AG09319 (cell line): ENCODE data around the gene AUTS2.

Experiments
- DNase-seq: peaks from one replicate; pipeline ENCODE4 v3.0.0-alpha.2; 2010; ENCODE audit warnings: low read depth; ENCODE audit errors: extremely low read depth
- TF ChIP-seq, protein P1 (sequence below): IDR thresholded peaks from 2 replicates; pipeline ENCODE4 v1.5.1; 2011; ENCODE audit warnings: low read depth, mild to moderate bottlenecking, inconsistent platforms, low read length, moderate library complexity

Gene AUTS2

GRCh38 chr7:69698109-69698825, 100.0 kb downstream of the AUTS2 start:
- DNase-seq = no peak
- TF ChIP-seq, protein P1, sequence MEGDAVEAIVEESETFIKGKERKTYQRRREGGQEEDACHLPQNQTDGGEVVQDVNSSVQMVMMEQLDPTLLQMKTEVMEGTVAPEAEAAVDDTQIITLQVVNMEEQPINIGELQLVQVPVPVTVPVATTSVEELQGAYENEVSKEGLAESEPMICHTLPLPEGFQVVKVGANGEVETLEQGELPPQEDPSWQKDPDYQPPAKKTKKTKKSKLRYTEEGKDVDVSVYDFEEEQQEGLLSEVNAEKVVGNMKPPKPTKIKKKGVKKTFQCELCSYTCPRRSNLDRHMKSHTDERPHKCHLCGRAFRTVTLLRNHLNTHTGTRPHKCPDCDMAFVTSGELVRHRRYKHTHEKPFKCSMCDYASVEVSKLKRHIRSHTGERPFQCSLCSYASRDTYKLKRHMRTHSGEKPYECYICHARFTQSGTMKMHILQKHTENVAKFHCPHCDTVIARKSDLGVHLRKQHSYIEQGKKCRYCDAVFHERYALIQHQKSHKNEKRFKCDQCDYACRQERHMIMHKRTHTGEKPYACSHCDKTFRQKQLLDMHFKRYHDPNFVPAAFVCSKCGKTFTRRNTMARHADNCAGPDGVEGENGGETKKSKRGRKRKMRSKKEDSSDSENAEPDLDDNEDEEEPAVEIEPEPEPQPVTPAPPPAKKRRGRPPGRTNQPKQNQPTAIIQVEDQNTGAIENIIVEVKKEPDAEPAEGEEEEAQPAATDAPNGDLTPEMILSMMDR = no peak

DNA sequence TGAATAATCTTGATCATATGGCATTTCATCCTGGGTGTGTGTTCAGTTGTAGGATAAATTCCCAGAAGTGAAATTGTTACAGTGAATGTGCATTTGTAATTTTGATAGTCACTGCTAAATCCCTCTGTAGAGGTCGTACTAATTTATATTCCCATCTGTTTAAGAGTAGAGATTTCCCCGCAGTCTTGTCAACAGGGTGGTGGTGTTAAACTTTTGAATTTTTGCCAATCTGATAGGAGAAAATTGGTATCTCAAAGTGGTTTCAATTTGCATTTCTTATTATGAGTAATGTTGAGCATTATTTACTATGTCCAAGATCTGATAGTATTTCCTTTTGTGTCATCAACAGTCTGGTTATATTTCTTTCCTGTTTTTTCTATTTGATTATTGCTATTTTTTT, 101.7 kb downstream of the AUTS2 start:
- TF ChIP-seq, protein P1 = no peak
- DNase-seq = no peak

DNA sequence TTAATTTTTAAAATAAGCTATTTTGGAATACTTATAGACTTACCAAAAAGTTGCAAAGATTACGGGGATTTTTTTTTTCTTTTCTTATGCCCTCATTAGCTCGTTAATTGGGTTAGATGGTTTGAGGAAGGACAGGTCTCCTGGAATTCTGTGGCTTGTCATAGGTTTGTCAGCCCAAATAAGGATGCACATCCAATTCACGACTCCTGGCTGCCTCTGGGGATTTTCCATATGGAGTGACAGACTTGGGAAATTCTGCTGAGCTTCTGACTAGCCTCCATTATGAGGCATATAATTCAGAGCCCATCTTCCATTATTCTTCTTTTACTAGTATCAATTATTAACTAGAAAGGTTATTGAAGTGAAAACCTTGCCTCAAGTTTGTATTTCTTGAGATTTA, 102.1 kb downstream of the AUTS2 start:
- DNase-seq = no peak
- TF ChIP-seq, protein P1 = no peak

- TF ChIP-seq, protein P1 = no peak
- no peak for DNase-seq
These were observed 103.0 kb downstream of the AUTS2 start for GRCh38 chr7:69701288-69701687.

- TF ChIP-seq, protein P1 = no peak
These were observed 104.1 kb downstream of the AUTS2 start for GRCh38 chr7:69702357-69702756.

DNA sequence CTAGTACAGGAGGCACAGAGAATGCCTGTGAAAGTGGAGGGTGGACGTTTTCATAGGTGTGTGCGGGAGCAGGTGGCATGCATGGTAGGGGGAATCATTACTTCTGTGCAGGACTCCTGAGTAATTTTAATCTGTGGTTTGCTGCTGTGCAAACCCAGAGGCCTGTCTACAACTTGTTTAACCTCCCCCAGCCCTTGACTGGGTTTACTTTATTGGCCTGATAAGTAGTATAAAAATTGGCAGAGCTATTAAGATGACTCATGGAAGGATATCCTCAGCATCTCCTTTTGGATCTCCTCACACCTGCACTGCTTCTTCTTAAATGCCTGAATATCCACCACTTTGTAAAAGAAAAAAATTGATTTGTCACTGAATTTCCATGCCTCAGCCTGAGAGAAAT, 104.8 kb downstream of the AUTS2 start:
- DNase-seq = no peak
- TF ChIP-seq, protein P1 = no peak

More at GRCh38 chr7:69702357-69702756, 104.1 kb downstream of the AUTS2 start:
- DNase-seq = no peak

DNA sequence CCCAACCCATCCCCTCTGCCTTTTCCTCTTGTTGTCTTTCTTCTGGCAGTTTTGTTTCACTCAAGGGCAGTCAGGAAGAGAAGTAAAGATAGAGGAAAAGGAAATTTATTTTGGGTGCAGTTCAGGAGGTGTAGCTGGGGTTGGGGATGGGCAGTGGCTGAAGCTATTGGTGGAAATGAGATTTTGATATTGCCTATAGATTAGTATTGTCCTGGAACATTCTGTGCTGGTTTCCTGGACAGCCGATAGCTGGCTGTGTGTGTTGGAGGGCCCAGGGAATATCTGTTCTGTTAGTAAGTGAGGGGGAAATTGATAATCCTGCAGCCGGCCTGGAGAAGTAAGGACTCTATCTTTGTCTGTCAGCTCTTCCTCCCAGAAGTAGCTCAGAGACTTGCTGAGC, 107.8 kb downstream of the AUTS2 start:
- no peak for DNase-seq
- TF ChIP-seq, protein P1 = no peak
